Upper lobe of left lung (tissue), 4 donors: ENCODE data around the gene RHCE.

Experiments
- CTCF ChIP-seq, 6 experiments: fragments of 450-650 bp in 4 of 6; fragments of 200-600 bp in 2 of 6; sonication (generic) in 2 of 6; IDR thresholded peaks; one replicate each; pipeline ENCODE4 v1.5.1; 2016 to 2019; ENCODE audit warnings: antibody characterized with exemption in 6 of 6
- EP300 ChIP-seq, 4 donors: sonication (generic); formaldehyde crosslinking; IDR thresholded peaks; one replicate each; pipeline ENCODE4 v1.5.1; 2017; ENCODE audit warnings: antibody characterized with exemption in 4 of 4, control low read depth in 2 of 4
- POLR2A ChIP-seq, 4 donors: fragments of 450-650 bp; IDR thresholded peaks; one replicate each; pipeline ENCODE4 v1.5.1; 2016 to 2017; ENCODE audit warnings: antibody characterized with exemption in 4 of 4, mild to moderate bottlenecking in 2 of 4
- POLR2AphosphoS5 ChIP-seq, 2 donors: sonication (generic); formaldehyde crosslinking; IDR thresholded peaks; one replicate each; pipeline ENCODE4 v1.5.1; 2017; ENCODE audit warnings: antibody characterized with exemption in 2 of 2

DNA sequence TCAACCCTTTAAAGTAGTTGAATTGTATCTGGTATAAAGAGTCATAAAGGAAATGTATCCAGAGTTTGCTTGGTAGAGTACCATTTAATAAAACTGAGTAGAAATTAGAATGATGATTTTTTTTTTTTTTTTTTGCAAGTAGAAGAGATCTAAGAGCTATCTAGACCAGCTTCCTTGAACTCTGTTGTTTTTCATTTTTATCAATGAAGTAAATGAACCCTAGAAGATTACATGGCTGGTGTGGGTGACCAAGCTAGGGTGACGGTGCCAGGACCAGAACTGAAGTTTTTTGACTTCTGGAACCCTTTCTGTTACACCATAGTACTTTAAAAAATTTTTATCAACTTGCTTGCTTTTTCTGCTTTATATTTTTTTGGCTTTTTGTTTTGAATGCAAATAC, 47.0 kb upstream of the RHCE start:
- TF ChIP-seq POLR2AphosphoS5 (IDR thresholded peaks at IDR 0.05) (no peak), CTCF (IDR thresholded peaks at IDR 0.05) (no peak), POLR2A (IDR thresholded peaks at IDR 0.05) (no peak), EP300 (IDR thresholded peaks at IDR 0.05) (no peak)
